ENCODE data around the gene ZBTB3. TPM values are rescaled to one million over a fixed set of nuclear protein-coding genes. Genes with fewer than 3 reads are reported as not detected.

Gene ZBTB3
- total and polyA plus RNA-seq, 2 of the 8 experiments (the other 6 are each of a cell fraction or from before 2014, with no cell fraction given), result 30.2 to 76.9 TPM

GRCh38 chr11:62727165-62727871 lies 26.6 kb downstream of the ZBTB3 start, which contains the start of gene HNRNPUL2:
HNRNPUL2 (minus strand) TSS chr11:62727457; CDS start chr11:62727156, 301 bp downstream.
- peaks cover 12 to 17% of the 10 kb centered on the region in 2 experiments for H4K20me1 ChIP-seq (replicated peaks in 1 of 2; ENCODE audit: control insufficient read depth in 1 of 2, insufficient read depth in 2 of 2, low read length in 2 of 2)
- H3K18ac ChIP-seq (ENCODE audit: extremely low read depth, low read length), result peak within 1 kb of the TSS; percentile 99
- peak within 1 kb of the TSS; percentile 97 for H4K5ac ChIP-seq (ENCODE audit: insufficient read length, low read depth, low read length)
- H3K79me1 ChIP-seq (ENCODE audit: low read depth, low read length), result 0 out of 2 replicates have a peak, but pooled peaks cover 2% of the 10 kb centered on the region
- H2AK5ac ChIP-seq (ENCODE audit: low read depth, low read length), result no peak within 1 kb of the TSS
- no peak for FAIRE-seq
- H2BK5ac ChIP-seq (ENCODE audit: low read depth, low read length), result peak within 1 kb of the TSS; percentile 91
- H3K9me3 ChIP-seq (ENCODE audit: insufficient read depth in 2 of 2, low read depth in 1 of 2, low read length in 1 of 2), result no peaks in the 10 kb centered on the region
- H3K4ac ChIP-seq (replicated peaks; ENCODE audit: insufficient read length, low read depth, low read length), result peak within 1 kb of the TSS; percentile 80
- no peaks in the 10 kb centered on the region; a peak in 3 of 7 replicates for H3K4me1 ChIP-seq (replicated peaks in 1 of 4; ENCODE audit: control insufficient read depth in 3 of 4, insufficient read depth in 4 of 4, low read length in 3 of 4)
- peak within 1 kb of the TSS; percentile 60; the same call in 1 of the 2 replicates for H2AFZ ChIP-seq (ENCODE audit: low read length)
- DNase-seq (ENCODE audit: low read depth in 1 of 2, low spot score in 2 of 2), result peak; percentile 94 to 97
- H3K4me2 ChIP-seq (ENCODE audit: insufficient read depth in 1 of 2, low read depth in 2 of 2, low read length in 2 of 2), result peak within 1 kb of the TSS; percentile 85 to 93
- peak within 1 kb of the TSS; percentile 95 for H3K56ac ChIP-seq (replicated peaks; ENCODE audit: insufficient read length, low read depth, low read length)
- peak within 1 kb of the TSS; percentile 87 to 98 (median 96) for H3K4me3 ChIP-seq (ENCODE audit: extremely low read depth in 1 of 4, insufficient read depth in 2 of 4, low read depth in 3 of 4, low read length in 4 of 4)
- H3K27ac ChIP-seq (ENCODE audit: low read depth, low read length), result peak within 1 kb of the TSS; percentile 92
- peak within 1 kb of the TSS; percentile 82 for H2BK120ac ChIP-seq (replicated peaks; ENCODE audit: low read depth, low read length)
- ChIA-PET POLR2A (ENCODE audit: partially characterized antibody) (interaction anchor here (0.6 to 10.9 kb wide), 40 partner anchors 9 to 414 kb away, joined by 3 to 192 read pairs (median 5); partner anchors contain the start of genes BSCL2, C11orf98, CSKMT and EEF1G), CTCF (ENCODE audit: partially characterized antibody) (interaction anchor here (1.7 to 6.1 kb wide), 4 partner anchors 26 to 60 kb away, joined by 5 to 32 read pairs (median 7); partner anchors contain the start of genes TMEM179B and ZBTB3)
- peak within 1 kb of the TSS; percentile 99; the same call in 1 of the 2 replicates for H2BK15ac ChIP-seq (ENCODE audit: low read length)
- peaks cover 16% of the 10 kb centered on the region for H3K23me2 ChIP-seq (ENCODE audit: low read depth, low read length)
- H2BK20ac ChIP-seq (ENCODE audit: low read length), result no peak within 1 kb of the TSS
- peaks cover 18 to 71% of the 10 kb centered on the region in 2 experiments for H3K79me2 ChIP-seq (ENCODE audit: control insufficient read depth in 1 of 2, insufficient read depth in 2 of 2, low read length in 2 of 2)
- no peak within 1 kb of the TSS for H3K23ac ChIP-seq (ENCODE audit: insufficient read length)
- peak within 1 kb of the TSS; percentile 88 to 92 (median 92) for H3K9ac ChIP-seq (replicated peaks in 1 of 4; ENCODE audit: extremely low read depth in 1 of 4, low read depth in 3 of 4, low read length in 3 of 4)
- H3K14ac ChIP-seq (ENCODE audit: insufficient read length), result no peak within 1 kb of the TSS
- peak within 1 kb of the TSS; percentile 96 for H4K91ac ChIP-seq (replicated peaks; ENCODE audit: insufficient read length, low read length)
- peak within 1 kb of the TSS; percentile 91 for H4K8ac ChIP-seq (ENCODE audit: extremely low read depth, insufficient read depth, low read length)
- 1% methylated on average over 38 of the region's 72 CpGs; no CpG with 5 or more reads in 1 of the 2 experiments for WGBS, 2 experiments (ENCODE audit: extremely low coverage in 1 of 2, insufficient coverage in 1 of 2, insufficient read length in 1 of 2, insufficient replicate concordance in 2 of 2, low coverage in 1 of 2, low lambda C conversion rate in 2 of 2, missing lambda C conversion rate in 1 of 2)
- 0 out of 2 replicates have a peak within 1 kb of the TSS, but pooled peaks have one; percentile 10 for H2BK12ac ChIP-seq (ENCODE audit: low read depth, low read length)
- no peaks in the 10 kb centered on the region for H3K27me3 ChIP-seq (replicated peaks in 1 of 4; ENCODE audit: control insufficient read depth in 3 of 4, extremely low read depth in 1 of 4, insufficient read depth in 3 of 4, low read length in 3 of 4)
- peaks cover 12 to 28% (median 16%) of the 10 kb centered on the region in 4 experiments for H3K36me3 ChIP-seq (ENCODE audit: control insufficient read depth in 2 of 4, insufficient read depth in 4 of 4, low read length in 3 of 4)
- TF ChIP-seq NRF1 (IDR thresholded peaks at IDR 0.05; ENCODE audit: low read depth, low read length) (peak; percentile 64), NANOG (IDR thresholded peaks at IDR 0.05; ENCODE audit: insufficient read depth, low read depth, low read length, poor library complexity, severe bottlenecking) (no peak), SAP30 (IDR thresholded peaks at IDR 0.05; ENCODE audit: insufficient read depth, insufficient replicate concordance, low read length) (no peak), YY1 (IDR thresholded peaks at IDR 0.05; ENCODE audit: low read depth, low read length) (peak; percentile 5; the same call in 1 of the 2 replicates), BRCA1 (IDR thresholded peaks at IDR 0.05; ENCODE audit: low read depth, low read length) (no peak), SIRT6 (IDR thresholded peaks at IDR 0.05; ENCODE audit: low read length) (no peak), CHD2 (IDR thresholded peaks at IDR 0.05; ENCODE audit: low read length) (0 out of 2 replicates have a peak, but pooled peaks have one; percentile 6), SUZ12 (IDR thresholded peaks at IDR 0.05; ENCODE audit: low read length) (no peak), GTF2F1 (IDR thresholded peaks at IDR 0.05; ENCODE audit: borderline replicate concordance, low read depth, low read length) (no peak), FOSL1 (IDR thresholded peaks at IDR 0.05; ENCODE audit: insufficient read depth, low read depth, low read length) (no peak), CREB1 (IDR thresholded peaks at IDR 0.05) (no peak; the same call in 1 of the 2 replicates)
